ENCODE results near the gene CDK5RAP3. TPM values are rescaled to one million over a fixed set of nuclear protein-coding genes. Genes with fewer than 3 reads are reported as not detected.
A peak's percentile ranks its signal among the peaks of the same experiment; 100 is the strongest.

CDK5RAP3 gene
- polyA plus RNA-seq, 2 of the 4 experiments (the other 2 are of a cell fraction): 124 to 165 TPM

GRCh38 chr17:48002916-48003416, 32.1 kb downstream of the CDK5RAP3 start:
- ChIA-PET POLR2A (no interaction called here), CTCF (interaction anchor here (0.9 to 12.2 kb wide), 11 partner anchors 8 to 160 kb away, joined by 3 to 159 read pairs (median 7); partner anchors contain the start of gene CDK5RAP3)
- 74% methylated on average over 7 of the region's 7 CpGs for WGBS (ENCODE audit: missing lambda C conversion rate)
- peak in 1 of 2 experiments; percentile 25; a peak in 3 of 6 replicates for ATAC-seq
- Histone ChIP-seq H3K27ac (peak overlapping the region; percentile 75 to 84), H3K4me2 (peak overlapping the region; percentile 28), H3K4me3 (no peak overlapping the region), H3K4me1 (peaks cover 16% of the 10 kb centered on the region), H3K9me3 (no peaks in the 10 kb centered on the region)
- TF ChIP-seq ZFP36 (IDR thresholded peaks at IDR 0.05; ENCODE audit: borderline replicate concordance, partially characterized antibody) (no peak), MAX (IDR thresholded peaks at IDR 0.05) (no peak), HMGXB4 (CRISPR knock-in tag; IDR thresholded peaks at IDR 0.05; ENCODE audit: borderline replicate concordance) (no peak), E2F6 (IDR thresholded peaks at IDR 0.05; ENCODE audit: borderline replicate concordance, low read depth) (no peak), POLR2A (IDR thresholded peaks at IDR 0.05; ENCODE audit: low read length) (no peak), CHD2 (IDR thresholded peaks at IDR 0.05; ENCODE audit: low read length, partially characterized antibody) (no peak), GATA3 (IDR thresholded peaks at IDR 0.05; ENCODE audit: borderline replicate concordance) (no peak), RARB (CRISPR knock-in tag; IDR thresholded peaks at IDR 0.05) (no peak), CEBPB (IDR thresholded peaks at IDR 0.05) (no peak), RNF2 (IDR thresholded peaks at IDR 0.05; ENCODE audit: borderline replicate concordance, low read depth) (no peak), ATOH8 (CRISPR knock-in tag; IDR thresholded peaks at IDR 0.05; ENCODE audit: low read depth) (no peak), USF2 (IDR thresholded peaks at IDR 0.05) (no peak), BHLHE40 (IDR thresholded peaks at IDR 0.05; ENCODE audit: low read depth, low read length) (no peak)
- no peak for FAIRE-seq
- no peak for DNase-seq (ENCODE audit: low read depth in 1 of 2, low spot score in 1 of 2)

- ChIA-PET POLR2A (interaction anchor here (1.5 kb wide), 1 partner anchor 33 kb away, joined by 4 read pairs; the partner anchor contains the start of gene CDK5RAP3), CTCF (interaction anchor here (0.5 to 12.2 kb wide), 12 partner anchors 8 to 160 kb away, joined by 3 to 159 read pairs (median 7); partner anchors contain the start of gene CDK5RAP3)
- peaks cover 16% of the 10 kb centered on the region for H3K4me1 ChIP-seq
- 97% methylated on average over 15 of the region's 17 CpGs for WGBS (ENCODE audit: missing lambda C conversion rate)
- H3K9me3 ChIP-seq: no peaks in the 10 kb centered on the region
- TF ChIP-seq HOXA7 (CRISPR knock-in tag; IDR thresholded peaks at IDR 0.05) (no peak), POLR2A (IDR thresholded peaks at IDR 0.05; ENCODE audit: low read length) (no peak), E2F6 (IDR thresholded peaks at IDR 0.05; ENCODE audit: borderline replicate concordance, low read depth) (no peak), FOSL2 (IDR thresholded peaks at IDR 0.05) (no peak), FOSL2 (CRISPR knock-in tag; IDR thresholded peaks at IDR 0.05) (no peak), CBX8 (IDR thresholded peaks at IDR 0.05) (no peak), ZSCAN20 (CRISPR knock-in tag; IDR thresholded peaks at IDR 0.05) (no peak), USF2 (IDR thresholded peaks at IDR 0.05) (no peak), JUN (IDR thresholded peaks at IDR 0.05) (no peak), RAD21 (conservative IDR thresholded peaks at IDR 0.05 in 1 of 2, IDR thresholded peaks at IDR 0.05 in 1 of 2) (no peak), CTCF (IDR thresholded peaks at IDR 0.05) (no peak), HOXB5 (CRISPR knock-in tag; IDR thresholded peaks at IDR 0.05) (no peak), KDM1A (IDR thresholded peaks at IDR 0.05; ENCODE audit: low read depth) (no peak), ZNF302 (CRISPR knock-in tag; IDR thresholded peaks at IDR 0.05) (no peak), HDAC2 (IDR thresholded peaks at IDR 0.05) (no peak), NPAS2 (CRISPR knock-in tag; IDR thresholded peaks at IDR 0.05; ENCODE audit: borderline replicate concordance) (no peak), RNF2 (IDR thresholded peaks at IDR 0.05; ENCODE audit: borderline replicate concordance, low read depth) (no peak), CHD2 (IDR thresholded peaks at IDR 0.05; ENCODE audit: low read length, partially characterized antibody) (no peak), TP53 (CRISPR knock-in tag; IDR thresholded peaks at IDR 0.05) (no peak), PHF8 (IDR thresholded peaks at IDR 0.05; ENCODE audit: borderline replicate concordance, low read depth) (no peak)
- H3K4me2 ChIP-seq: no peak overlapping the region
- DNase-seq (ENCODE audit: low read depth in 1 of 2, low spot score in 1 of 2) (no peak), ATAC-seq (peak in 1 of 2 experiments; percentile 10; a peak in 1 of 6 replicates), FAIRE-seq (no peak)
- peak overlapping the region; percentile 75 to 84; a peak in 5 of 6 replicates for H3K27ac ChIP-seq
- no peak overlapping the region for H3K4me3 ChIP-seq
These were observed 32.7 kb downstream of the CDK5RAP3 start for GRCh38 chr17:48003417-48004151.
